GM18858 (cell line): ENCODE results near the gene ABTB1.
"Not testable (repeated sequence)": the region's sequence is repeated elsewhere in the genome, so short reads cannot be mapped to it uniquely, and the experiment has no call there.

Experiments
- ATAC-seq: cut with Tn5 transposase; IDR thresholded peaks from one replicate; pipeline ENCODE4 v1.9.1; 2021; ENCODE audit not compliant: unreplicated experiment

The ABTB1 gene

GRCh38 chr3:127700406-127700805, 27.7 kb downstream of the ABTB1 start:
- ATAC-seq = no peak

GRCh38 chr3:127701280-127701911, 28.6 kb downstream of the ABTB1 start:
- ATAC-seq = no peak

- no peak for ATAC-seq
Measured at GRCh38 chr3:127702151-127702578, 29.4 kb downstream of the ABTB1 start.

GRCh38 chr3:127704840-127705239, 32.1 kb downstream of the ABTB1 start:
- not testable (repeated sequence) for ATAC-seq

GRCh38 chr3:127706312-127706711, 33.6 kb downstream of the ABTB1 start:
- no peak for ATAC-seq

GRCh38 chr3:127706785-127707351, 34.1 kb downstream of the ABTB1 start:
- ATAC-seq = no peak

- ATAC-seq = no peak
Measured at GRCh38 chr3:127707851-127708411, 35.2 kb downstream of the ABTB1 start.

- ATAC-seq = no peak
Measured at GRCh38 chr3:127708837-127709236, 36.1 kb downstream of the ABTB1 start.

GRCh38 chr3:127709320-127710060, 36.7 kb downstream of the ABTB1 start:
- ATAC-seq = no peak

- ATAC-seq = no peak
Measured at GRCh38 chr3:127710155-127710941, 37.6 kb downstream of the ABTB1 start.

GRCh38 chr3:127711021-127711695, 38.4 kb downstream of the ABTB1 start:
- ATAC-seq = no peak

- no peak for ATAC-seq
Measured at GRCh38 chr3:127711896-127712295, 39.1 kb downstream of the ABTB1 start.

- no peak for ATAC-seq
Measured at GRCh38 chr3:127712461-127712860, 39.7 kb downstream of the ABTB1 start.

- no peak for ATAC-seq
Measured at GRCh38 chr3:127712881-127713771, 40.4 kb downstream of the ABTB1 start.

GRCh38 chr3:127714125-127714571, 41.4 kb downstream of the ABTB1 start:
- ATAC-seq = no peak

GRCh38 chr3:127714866-127715265, 42.1 kb downstream of the ABTB1 start:
- ATAC-seq = no peak

GRCh38 chr3:127715532-127715931, 42.8 kb downstream of the ABTB1 start:
- no peak for ATAC-seq

- ATAC-seq = no peak
Measured at GRCh38 chr3:127716384-127716783, 43.6 kb downstream of the ABTB1 start.
